NCI-H1417 treated with DMSO at 0.1 percent for 48 hours (cell line): ENCODE measurements around the gene HNRNPC.
"Not testable (repeated sequence)": the region's sequence is repeated elsewhere in the genome, so short reads cannot be mapped to it uniquely, and the experiment has no call there.

Experiments used
- DNase-seq: peaks from one replicate; lab custom pipeline; 2025; lab: John Stamatoyannopoulos, UW

The HNRNPC gene

GRCh38 chr14:21268617-21269251 is 508 bp downstream of the HNRNPC start:
- DNase-seq, result no peak

DNA sequence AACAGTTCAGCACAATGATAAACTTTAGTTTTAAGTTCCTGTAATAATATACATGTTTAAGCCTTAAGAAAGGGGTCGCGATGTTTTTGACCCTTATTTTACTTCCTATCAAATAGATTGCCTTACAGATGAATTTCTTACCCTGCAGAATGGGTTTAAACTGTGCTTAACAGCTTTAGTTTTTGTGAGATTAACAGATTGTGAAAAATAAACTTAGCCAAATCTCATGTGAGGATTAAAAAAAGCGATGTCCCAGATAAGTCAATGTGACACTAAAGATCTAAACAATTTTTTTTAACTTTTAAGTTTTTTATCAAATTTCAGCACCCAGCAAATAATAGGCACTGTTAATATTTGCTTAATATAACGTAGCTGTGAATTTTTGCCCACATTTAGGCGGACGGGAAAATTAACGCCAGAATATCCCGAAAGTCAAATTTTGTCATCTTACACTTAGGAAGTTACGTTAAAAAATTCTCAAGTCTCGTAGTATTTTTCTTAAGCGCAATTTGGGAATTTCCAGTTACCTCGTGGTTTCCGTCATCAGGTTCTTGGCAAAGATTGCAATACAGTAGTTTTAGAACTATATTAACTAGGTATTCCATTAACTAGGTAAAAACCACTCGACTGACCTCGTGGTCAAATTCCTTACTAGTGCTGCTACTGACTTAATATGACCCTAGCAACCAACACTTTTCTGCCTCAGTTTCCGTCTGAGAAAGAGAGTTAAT is 1.2 kb downstream of the HNRNPC start:
- DNase-seq, result no peak

- no peak for DNase-seq
These were observed 1.8 kb downstream of the HNRNPC start for GRCh38 chr14:21267431-21267845.

DNA sequence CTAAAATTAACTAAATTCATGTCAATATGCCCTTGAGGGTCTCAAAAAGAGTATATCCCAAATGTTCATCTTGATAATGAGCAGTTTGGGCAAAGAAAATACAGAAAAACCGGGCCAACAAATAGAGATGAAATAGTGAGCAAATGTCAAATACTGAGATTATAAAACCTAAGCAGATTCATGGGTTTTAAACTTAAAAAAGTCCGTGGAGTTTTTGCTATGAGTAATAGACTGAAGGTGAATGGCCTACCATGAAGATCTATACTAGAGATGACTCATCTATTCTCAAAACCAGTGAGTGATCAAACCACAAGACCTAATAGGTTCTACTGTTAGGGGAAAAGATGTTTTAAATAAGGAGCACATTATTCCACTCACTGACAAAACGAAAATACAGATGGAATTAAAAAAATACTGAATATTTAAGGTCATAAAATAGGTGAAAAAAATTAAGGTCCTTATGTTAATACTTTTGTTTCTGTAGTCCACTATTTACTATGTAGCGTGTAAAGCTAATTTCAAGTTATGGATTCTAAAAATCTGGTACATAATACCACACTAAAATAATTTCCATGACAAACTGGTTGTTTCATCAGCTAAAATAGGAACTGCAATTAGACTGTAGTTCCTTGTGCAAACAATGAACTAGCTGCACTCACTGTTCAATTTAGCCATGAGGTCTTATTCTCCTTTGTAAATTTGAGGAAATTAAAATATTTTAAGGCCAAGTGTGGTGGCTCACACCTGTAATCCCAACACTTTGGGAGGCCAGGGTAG is 5.0 kb downstream of the HNRNPC start:
- DNase-seq, result no peak

DNA sequence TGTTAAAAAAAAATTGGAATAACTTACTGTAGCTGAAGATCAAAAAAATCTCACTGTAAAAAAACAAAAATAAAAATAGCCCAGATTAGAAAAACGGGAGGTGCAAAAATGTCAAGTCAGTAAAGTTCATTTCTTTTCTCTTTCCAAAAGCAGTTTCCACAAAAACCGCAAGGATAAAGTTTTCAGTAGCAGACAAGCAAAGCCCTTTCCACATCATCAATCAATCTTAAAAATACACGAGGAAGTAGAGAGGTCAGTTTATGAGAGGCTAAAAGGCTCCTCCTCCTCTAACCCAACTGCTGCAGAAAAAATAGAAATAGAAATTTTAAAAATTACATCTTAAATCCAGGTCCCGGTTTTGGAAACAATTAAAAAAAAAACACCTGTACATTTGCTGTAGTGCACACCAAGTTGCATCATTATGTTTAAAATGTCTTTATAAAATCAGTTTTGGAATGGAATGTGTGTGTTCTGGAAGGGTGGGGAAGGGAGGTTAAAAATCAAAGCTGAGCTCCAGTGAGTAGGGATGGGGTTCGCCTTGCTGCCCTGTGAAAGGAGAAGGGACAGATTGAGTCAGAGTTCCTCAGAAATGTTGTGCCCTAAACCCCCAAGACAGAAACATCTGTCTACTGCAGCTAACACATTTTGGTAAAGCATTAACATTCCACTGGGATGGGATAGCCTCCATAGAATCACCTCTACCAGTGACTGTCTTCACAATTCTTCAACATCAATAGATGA is 5.8 kb downstream of the HNRNPC start:
- no peak for DNase-seq

GRCh38 chr14:21262410-21262809 is 6.8 kb downstream of the HNRNPC start:
- DNase-seq, result no peak

GRCh38 chr14:21261824-21262223 is 7.4 kb downstream of the HNRNPC start:
- DNase-seq, result no peak

DNA sequence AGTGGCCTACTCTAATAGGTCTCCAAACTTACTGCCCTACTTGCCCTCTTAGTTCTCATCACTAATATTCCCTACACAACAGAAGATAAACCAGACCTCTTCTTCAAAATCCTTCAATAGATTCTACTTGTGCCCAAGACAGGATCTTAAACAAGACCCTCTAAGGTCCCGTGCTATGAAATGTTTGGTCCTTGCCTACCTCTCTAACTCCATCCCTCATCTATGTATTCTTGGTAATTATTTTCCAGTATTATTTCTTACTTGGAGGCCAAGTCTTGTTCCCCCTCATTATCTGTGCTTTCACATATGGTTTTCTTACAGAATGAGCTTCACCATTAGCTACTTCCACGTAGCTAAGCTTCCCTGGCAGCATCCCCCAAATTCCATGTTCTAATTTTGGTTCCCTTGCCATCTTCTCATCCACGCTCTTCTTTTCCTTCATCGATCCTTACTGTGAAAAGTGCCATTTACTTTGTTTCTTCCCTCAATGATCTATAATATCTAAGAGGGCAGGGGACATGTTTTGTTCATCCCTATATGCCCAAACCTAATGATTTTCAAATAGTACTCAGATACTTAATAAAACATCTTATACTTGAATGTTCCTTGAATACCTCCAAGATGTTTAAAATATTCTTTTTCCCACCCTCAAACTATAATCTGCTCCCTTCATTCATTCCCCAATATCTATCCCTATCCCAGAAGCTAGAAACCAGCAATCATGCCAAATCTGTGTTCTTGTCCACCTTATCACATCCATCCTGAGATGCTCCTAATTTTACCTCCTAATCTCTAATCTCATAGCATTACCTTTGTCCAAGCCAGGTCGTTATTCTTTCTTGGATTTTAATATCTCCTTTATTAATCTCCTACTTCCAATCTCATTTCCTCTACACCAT is 10.1 kb downstream of the HNRNPC start:
- no peak for DNase-seq

GRCh38 chr14:21258005-21258888 is 11.0 kb downstream of the HNRNPC start:
- DNase-seq, result no peak

GRCh38 chr14:21257394-21257909 is 11.8 kb downstream of the HNRNPC start:
- no peak for DNase-seq

DNA sequence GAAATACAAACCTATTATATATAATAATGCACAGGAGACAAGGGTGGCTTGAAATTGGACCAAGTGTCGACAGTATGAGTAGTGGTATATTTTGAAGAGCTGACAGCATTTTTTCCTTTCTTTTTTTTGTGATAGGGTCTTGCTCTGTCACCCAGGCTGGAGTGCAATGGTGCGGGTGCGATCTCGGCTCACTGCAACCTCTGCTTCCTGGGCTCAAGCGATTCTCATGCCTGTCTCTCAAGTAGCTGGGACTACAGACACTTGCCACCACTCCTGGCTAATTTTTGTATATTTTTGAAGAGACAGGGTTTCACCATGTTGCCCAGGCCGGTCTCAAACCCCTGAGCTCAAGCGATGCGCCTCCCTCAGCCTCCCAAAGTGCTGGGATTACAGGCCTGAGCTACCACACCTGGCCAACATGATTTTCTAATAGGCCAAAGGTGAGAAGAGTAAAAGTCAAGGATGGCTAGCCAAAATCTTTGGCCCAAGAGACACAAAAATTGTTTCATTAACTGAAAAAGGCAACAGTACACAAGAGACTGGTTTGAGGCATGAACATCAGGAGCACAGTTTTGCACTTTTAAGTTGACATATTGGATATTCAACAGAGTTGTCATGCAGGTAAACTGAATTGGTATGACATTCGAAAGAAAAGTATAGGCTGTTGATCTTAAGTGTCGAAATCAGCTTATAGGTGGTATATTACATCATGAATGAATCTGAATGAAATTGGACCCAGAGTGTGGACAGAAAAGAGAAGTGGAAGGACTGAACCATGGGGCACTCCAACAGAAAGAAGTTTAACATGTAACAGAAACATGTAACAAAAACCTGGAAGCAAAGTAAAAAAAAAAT is 12.5 kb downstream of the HNRNPC start:
- DNase-seq, result no peak

DNA sequence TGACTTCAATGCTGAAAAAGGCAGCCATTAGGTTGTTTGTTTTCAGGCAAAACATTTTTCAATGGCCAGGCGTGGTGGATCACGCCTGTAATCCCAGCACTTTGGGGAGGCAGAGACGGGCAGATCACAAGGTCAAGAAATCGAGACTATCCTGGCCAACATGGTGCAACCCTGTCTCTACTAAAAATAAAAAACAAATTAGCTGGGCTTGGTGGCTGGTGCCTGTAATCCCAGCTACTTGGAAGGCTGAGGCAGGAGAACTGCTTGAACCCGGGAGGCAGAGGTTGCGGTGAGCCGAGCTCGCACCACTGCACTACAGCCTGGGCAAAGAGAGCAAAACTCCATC is 13.2 kb downstream of the HNRNPC start:
- not testable (repeated sequence) for DNase-seq

DNA sequence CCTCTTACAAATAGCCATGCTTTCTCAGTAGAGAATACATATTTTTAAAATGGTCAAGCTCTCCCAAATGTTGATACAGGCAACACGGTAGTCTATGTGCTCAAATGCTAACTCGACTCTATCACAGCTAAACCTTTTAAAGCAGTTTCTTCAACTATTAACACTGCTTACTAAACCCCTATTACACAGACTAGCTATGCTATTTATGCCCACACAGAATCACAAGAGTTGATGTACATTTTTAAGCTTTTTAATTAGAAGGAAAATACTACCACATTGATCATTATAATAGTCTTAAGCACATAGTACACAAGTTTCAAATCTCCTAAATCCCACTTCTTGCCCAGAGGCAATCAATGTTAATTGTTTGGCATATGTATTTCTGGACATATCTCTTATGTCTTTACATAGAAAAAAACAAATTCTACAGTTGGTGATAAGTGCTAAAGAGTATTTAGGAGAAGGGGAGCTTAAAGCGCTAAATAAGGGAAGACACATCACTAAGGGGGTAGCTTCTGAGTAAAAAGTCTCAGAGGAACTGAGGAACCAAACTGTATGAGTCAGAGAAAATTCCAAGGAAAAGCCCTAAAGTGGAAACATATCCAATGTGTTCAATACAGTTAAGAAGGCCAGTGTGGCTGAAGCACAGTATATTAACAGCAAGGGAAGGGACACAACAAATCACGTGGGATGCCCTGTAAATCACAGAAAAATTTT is 13.7 kb downstream of the HNRNPC start:
- no peak for DNase-seq

- DNase-seq, result no peak
These were observed 17.1 kb downstream of the HNRNPC start for GRCh38 chr14:21252149-21252548.

DNA sequence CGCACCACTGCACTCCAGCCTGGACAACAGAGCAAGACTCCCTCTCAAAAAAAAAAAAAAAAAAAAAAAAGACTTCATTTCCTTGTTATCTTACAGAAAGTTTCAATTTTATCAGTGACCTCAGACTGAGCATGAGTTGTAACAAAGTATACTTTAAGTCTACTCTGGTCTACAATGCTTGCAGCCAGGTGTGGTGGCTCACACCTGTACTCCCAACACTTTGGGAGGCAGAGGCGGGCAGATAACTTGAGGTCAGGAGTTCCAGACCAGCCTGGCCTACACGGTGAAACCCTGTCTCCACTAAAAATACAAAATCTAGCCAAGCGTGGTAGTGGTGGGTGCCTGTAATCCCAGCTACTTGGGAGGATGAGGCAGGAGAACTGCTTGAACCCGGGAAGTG is 18.0 kb downstream of the HNRNPC start:
- no peak for DNase-seq

DNA sequence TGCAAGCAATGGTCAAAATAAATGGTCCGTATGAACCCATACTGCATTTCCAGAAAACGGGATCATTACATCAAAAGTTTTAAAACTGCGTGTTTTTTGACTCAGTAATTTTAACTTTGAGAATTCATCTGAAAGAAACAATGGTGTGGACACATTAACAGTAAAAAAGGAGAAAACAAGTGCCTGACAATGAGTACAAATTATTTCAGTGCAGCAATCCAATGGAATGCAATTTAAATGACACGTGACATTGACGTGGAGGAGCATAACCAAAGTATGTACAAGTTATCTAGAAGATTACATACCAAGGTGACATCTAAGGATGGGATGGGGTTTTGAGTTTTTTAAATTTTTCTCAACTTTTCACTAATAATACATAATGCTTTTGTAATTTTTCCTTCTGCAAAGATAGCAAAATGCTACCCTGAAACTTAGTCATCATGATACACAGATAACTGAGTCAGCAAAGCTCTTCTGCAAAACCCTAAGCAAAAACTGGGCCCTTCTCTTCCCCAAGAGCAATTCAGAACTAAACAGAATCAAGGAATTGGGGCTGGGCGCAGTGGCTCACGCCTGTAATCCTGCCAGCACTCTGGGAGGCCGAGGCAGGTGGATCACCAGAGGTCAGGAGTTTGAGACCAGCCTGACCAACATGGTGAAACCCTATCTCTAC is 20.4 kb downstream of the HNRNPC start:
- DNase-seq, result no peak

- no peak for DNase-seq
These were observed 20.9 kb downstream of the HNRNPC start for GRCh38 chr14:21248338-21248737.

GRCh38 chr14:21245813-21246212 is 23.4 kb downstream of the HNRNPC start:
- DNase-seq, result no peak
